ENCODE data around the gene ERBB4.

DNA sequence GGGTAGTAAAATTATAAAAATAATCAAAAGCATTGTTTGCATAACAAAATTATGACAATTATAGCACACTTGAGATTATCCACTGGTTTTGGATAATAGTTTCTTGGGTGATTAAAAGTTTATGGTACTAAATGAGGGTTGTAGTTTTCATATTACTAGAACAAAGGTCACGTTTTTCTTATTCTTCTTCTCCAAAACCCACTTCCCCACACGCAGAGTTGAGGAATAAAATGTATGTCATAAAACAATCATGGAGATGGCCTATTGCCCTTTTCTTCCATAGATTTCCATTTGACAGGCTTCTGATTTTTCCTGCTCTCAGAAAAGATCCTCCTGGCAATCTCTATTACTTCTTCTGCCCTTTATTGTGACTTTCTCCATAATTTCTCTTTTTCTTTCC lies 863.9 kb downstream of the ERBB4 start:
- TF ChIP-seq, protein P1, sequence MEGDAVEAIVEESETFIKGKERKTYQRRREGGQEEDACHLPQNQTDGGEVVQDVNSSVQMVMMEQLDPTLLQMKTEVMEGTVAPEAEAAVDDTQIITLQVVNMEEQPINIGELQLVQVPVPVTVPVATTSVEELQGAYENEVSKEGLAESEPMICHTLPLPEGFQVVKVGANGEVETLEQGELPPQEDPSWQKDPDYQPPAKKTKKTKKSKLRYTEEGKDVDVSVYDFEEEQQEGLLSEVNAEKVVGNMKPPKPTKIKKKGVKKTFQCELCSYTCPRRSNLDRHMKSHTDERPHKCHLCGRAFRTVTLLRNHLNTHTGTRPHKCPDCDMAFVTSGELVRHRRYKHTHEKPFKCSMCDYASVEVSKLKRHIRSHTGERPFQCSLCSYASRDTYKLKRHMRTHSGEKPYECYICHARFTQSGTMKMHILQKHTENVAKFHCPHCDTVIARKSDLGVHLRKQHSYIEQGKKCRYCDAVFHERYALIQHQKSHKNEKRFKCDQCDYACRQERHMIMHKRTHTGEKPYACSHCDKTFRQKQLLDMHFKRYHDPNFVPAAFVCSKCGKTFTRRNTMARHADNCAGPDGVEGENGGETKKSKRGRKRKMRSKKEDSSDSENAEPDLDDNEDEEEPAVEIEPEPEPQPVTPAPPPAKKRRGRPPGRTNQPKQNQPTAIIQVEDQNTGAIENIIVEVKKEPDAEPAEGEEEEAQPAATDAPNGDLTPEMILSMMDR (IDR thresholded peaks at IDR 0.05 in 4 of 5, conservative IDR thresholded peaks at IDR 0.05 in 1 of 5) = no peak
- TF ChIP-seq POLR2A (IDR thresholded peaks at IDR 0.05) = no peak

All from gastrocnemius medialis (tissue), 4 donors.